IPS-20b (cell line): ENCODE measurements around the gene AJAP1.

ENCODE experiments used
- H3K27ac ChIP-seq: one replicate; pipeline ENCODE4 v1.5.1; 2013; ENCODE audit warnings: low read length
- H3K27me3 ChIP-seq: 2 replicates; pipeline ENCODE4 v1.6.1; 2013; ENCODE audit warnings: mild to moderate bottlenecking, low read length, inconsistent platforms; ENCODE audit not compliant: insufficient read depth
- H3K36me3 ChIP-seq: 2 replicates; pipeline ENCODE4 v1.6.1; 2013; ENCODE audit warnings: low read depth, mild to moderate bottlenecking, inconsistent platforms, low read length, moderate library complexity; ENCODE audit not compliant: insufficient read depth
- H3K4me1 ChIP-seq: 2 replicates; pipeline ENCODE4 v1.6.1; 2013; ENCODE audit warnings: mild to moderate bottlenecking, control low read depth, inconsistent platforms, low read length, moderate library complexity; ENCODE audit not compliant: insufficient read depth
- H3K4me3 ChIP-seq: 2 replicates; pipeline ENCODE4 v1.5.1; 2013; ENCODE audit warnings: mild to moderate bottlenecking, low read length, inconsistent platforms
- H3K9ac ChIP-seq: 2 replicates; pipeline ENCODE4 v1.6.1; 2013; ENCODE audit warnings: low read depth, mild to moderate bottlenecking, inconsistent platforms, low read length, moderate library complexity
- H3K9me3 ChIP-seq: 2 replicates; pipeline ENCODE4 v1.6.1; 2013; ENCODE audit warnings: mild to moderate bottlenecking, low read depth, low read length, inconsistent platforms; ENCODE audit not compliant: insufficient read depth

The AJAP1 gene

GRCh38 chr1:4634156-4634792, 20.1 kb upstream of the AJAP1 start:
- H3K27me3 ChIP-seq: no peaks in the 10 kb centered on the region
- H3K4me3 ChIP-seq: no peak overlapping the region
- H3K27ac ChIP-seq: no peak overlapping the region
- H3K9me3 ChIP-seq: no peaks in the 10 kb centered on the region
- peaks cover 6% of the 10 kb centered on the region; the same call in 1 of the 2 replicates for H3K4me1 ChIP-seq
- no peaks in the 10 kb centered on the region for H3K36me3 ChIP-seq
- no peak overlapping the region for H3K9ac ChIP-seq

DNA sequence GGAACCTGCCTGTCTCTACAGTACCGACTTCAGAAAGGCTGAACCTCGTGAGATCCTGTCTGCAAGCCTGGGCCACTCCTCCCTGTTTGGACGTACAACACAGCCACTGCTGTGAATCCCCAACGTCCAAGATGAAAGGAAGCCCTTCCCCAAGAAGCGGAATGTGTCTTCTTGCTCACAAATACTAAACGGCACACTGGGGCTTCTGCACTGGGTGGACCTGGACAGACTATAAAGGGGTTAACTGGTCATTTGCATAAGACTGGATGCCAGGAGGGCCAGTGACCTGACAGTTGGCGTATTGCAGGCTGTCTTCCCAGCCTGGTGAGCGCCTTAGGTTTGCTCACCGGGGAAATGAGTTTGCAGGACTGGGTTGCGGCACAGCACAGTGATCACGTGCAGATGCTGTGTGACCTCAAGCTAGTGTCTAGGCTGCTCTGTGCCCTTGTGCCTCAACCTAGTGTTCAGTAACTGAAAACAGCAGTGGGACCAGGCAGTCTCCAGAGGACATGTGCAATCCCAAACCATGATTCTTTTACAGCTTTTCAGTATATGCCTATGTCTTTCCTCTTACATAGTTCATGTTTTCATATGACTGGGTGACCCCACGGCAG, 19.5 kb upstream of the AJAP1 start:
- Histone ChIP-seq H3K36me3 (no peaks in the 10 kb centered on the region), H3K4me1 (peaks cover 6% of the 10 kb centered on the region; the same call in 1 of the 2 replicates), H3K9ac (no peak overlapping the region), H3K9me3 (no peaks in the 10 kb centered on the region), H3K4me3 (no peak overlapping the region), H3K27me3 (no peaks in the 10 kb centered on the region), H3K27ac (no peak overlapping the region)

GRCh38 chr1:4636186-4636585, 18.2 kb upstream of the AJAP1 start:
- H3K4me1 ChIP-seq: peaks cover 6% of the 10 kb centered on the region; the same call in 1 of the 2 replicates
- no peaks in the 10 kb centered on the region for H3K9me3 ChIP-seq
- no peak overlapping the region for H3K27ac ChIP-seq
- no peaks in the 10 kb centered on the region for H3K36me3 ChIP-seq
- no peak overlapping the region for H3K4me3 ChIP-seq
- H3K9ac ChIP-seq: no peak overlapping the region
- no peaks in the 10 kb centered on the region for H3K27me3 ChIP-seq

DNA sequence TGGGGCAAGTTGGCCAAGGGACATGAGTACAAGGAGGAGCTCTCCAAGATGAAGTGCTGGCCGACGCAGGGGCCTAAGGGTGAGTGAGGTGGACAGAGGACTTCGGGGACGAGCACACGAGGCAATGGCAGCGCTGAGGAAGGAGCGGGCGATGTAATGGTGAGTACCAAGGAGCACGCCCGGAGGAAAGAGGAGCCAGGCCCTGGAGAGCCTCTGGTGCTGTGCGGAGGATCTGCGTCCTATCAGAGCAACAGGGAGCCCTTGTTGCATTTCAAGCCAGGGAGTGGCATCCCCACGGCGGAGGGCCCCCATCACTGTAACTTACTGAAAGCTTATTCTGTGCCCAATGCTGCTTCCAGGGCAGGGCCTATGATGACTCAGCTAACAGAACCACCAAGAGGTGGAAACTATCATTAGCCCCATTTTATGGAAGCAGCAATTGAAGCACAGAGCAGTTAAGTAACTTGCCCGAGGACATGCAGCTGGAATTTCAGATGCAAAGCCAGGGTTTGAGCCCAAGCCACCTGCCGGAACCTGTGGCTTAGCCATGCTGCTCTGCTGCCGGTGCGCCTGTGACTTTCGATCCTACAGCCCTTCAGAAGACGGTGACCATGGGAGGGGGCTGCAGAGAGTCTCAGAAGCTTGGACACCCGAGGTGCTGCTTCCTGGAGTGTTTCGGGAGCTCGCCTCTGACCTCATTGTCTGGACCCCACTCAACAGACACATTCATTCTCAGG, 17.6 kb upstream of the AJAP1 start:
- no peaks in the 10 kb centered on the region for H3K27me3 ChIP-seq
- H3K4me3 ChIP-seq: no peak overlapping the region
- H3K4me1 ChIP-seq: peaks cover 6% of the 10 kb centered on the region; the same call in 1 of the 2 replicates
- no peaks in the 10 kb centered on the region for H3K36me3 ChIP-seq
- no peak overlapping the region for H3K9ac ChIP-seq
- no peak overlapping the region for H3K27ac ChIP-seq
- H3K9me3 ChIP-seq: no peaks in the 10 kb centered on the region

DNA sequence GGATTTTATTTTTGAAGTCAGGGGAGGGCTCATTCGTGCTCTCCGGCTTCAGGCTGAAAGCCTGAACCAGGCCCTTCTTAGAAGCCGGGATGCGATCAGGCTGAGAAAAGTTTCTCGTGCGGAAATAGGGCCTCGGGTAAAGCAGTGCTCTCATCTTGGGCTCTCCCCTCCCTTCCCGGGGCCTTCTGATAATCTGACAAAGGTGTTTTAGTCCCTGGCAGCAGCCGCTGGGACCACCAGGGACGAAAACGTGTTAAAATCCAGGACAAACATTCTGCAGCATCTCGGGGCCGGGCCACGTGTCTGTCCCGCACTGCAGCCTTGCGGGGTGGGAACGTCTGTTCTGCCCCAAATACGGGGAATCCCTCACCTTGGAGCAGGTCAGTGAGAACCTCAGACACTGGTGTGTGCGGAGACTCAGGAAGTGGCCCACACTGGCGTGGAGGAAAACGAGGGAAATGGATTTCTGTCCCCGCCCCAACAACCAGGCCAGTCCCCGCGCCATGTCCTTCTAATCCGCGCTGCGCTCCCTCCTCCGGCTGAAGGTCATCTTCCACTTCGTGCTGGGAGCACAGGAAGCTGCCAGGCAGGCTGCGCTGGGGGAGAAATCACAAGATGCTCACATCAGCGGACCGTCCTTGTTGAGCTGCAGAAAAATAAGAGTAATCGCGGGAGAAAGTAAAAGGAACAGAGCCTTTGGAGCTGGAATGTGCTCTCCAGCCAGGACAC, 16.6 kb upstream of the AJAP1 start:
- H3K27ac ChIP-seq: no peak overlapping the region
- H3K36me3 ChIP-seq: no peaks in the 10 kb centered on the region
- H3K9ac ChIP-seq: no peak overlapping the region
- H3K9me3 ChIP-seq: no peaks in the 10 kb centered on the region
- peaks cover 6% of the 10 kb centered on the region; the same call in 1 of the 2 replicates for H3K4me1 ChIP-seq
- no peaks in the 10 kb centered on the region for H3K27me3 ChIP-seq
- H3K4me3 ChIP-seq: no peak overlapping the region

- H3K9me3 ChIP-seq: no peaks in the 10 kb centered on the region
Measured at GRCh38 chr1:4638345-4638729, 16.1 kb upstream of the AJAP1 start.

DNA sequence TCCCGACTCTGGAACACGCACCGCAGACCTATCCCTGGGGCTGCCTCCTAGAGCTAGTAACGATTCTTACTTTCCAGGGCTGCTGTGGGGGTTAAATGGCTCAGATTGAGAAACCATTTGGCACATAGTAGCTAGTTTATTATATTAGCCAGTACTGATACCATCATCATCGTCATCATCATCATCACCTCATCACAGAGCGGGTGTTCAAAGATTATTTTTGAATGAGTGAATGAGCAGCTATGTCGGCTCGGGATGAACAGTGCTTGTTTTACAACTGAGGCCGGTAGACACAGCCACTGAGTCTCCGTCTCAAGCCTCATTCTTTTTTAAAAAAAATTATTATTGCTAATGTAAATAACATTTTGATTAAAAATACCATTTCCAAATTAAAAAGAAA, 13.5 kb upstream of the AJAP1 start:
- Histone ChIP-seq H3K9ac (no peak overlapping the region), H3K27ac (no peak overlapping the region), H3K36me3 (no peaks in the 10 kb centered on the region), H3K27me3 (no peaks in the 10 kb centered on the region), H3K4me1 (no peaks in the 10 kb centered on the region), H3K9me3 (no peaks in the 10 kb centered on the region), H3K4me3 (no peak overlapping the region)

More at GRCh38 chr1:4638345-4638729, 16.1 kb upstream of the AJAP1 start:
- no peak overlapping the region for H3K4me3 ChIP-seq
- no peak overlapping the region for H3K27ac ChIP-seq
- no peak overlapping the region for H3K9ac ChIP-seq
- H3K4me1 ChIP-seq: peaks cover 6% of the 10 kb centered on the region; the same call in 1 of the 2 replicates
- no peaks in the 10 kb centered on the region for H3K27me3 ChIP-seq
- H3K36me3 ChIP-seq: no peaks in the 10 kb centered on the region

DNA sequence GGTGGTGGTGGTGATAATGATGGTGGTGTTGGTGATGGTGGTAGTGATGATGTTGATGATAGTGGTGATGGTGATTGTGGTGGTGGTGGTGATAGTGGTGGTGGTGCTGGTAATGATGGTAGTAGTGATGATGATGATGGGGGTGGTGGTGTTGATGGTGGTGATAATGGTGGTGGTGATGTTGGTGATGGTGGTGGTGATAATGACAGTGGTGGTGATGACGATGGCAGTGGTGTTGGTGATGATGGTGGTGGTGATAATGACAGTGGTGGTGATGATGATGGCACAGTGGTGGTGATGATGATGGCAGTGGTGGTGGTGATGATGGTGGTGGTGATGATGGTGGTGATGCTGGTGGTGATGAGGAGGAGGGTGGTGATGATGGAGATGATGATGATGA, 7.0 kb upstream of the AJAP1 start:
- Histone ChIP-seq H3K36me3 (no peaks in the 10 kb centered on the region), H3K27me3 (peaks cover 24% of the 10 kb centered on the region), H3K9ac (no peak overlapping the region), H3K4me3 (no peak overlapping the region), H3K4me1 (peaks cover 17% of the 10 kb centered on the region), H3K27ac (no peak overlapping the region), H3K9me3 (no peaks in the 10 kb centered on the region)

DNA sequence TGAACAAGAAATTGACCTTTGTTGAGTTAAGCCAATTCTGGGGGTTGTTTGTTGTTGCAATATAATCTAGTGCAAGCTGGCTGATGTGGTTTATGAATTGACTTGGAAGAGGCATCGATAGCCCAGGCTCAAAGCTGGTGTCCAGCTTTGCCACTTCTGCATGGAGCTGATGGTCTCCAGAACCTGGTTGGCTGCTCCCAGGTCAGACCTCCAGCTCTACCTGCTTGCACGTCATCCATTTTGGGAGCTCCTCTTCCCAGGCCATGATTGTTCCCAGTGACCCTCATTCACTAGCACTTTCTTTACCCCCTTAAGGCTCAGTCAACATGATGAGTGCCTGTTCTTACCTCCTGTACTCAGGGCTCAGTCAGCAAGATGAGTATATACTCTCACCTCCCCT, 5.8 kb upstream of the AJAP1 start:
- Histone ChIP-seq H3K9me3 (no peaks in the 10 kb centered on the region), H3K9ac (no peak overlapping the region), H3K4me1 (peaks cover 17% of the 10 kb centered on the region), H3K36me3 (no peaks in the 10 kb centered on the region), H3K4me3 (no peak overlapping the region), H3K27ac (no peak overlapping the region), H3K27me3 (peaks cover 37% of the 10 kb centered on the region)

GRCh38 chr1:4650481-4650880, 3.9 kb upstream of the AJAP1 start:
- Histone ChIP-seq H3K9ac (no peak overlapping the region), H3K36me3 (no peaks in the 10 kb centered on the region), H3K9me3 (no peaks in the 10 kb centered on the region), H3K27me3 (peaks cover 53% of the 10 kb centered on the region), H3K4me1 (peaks cover 17% of the 10 kb centered on the region), H3K27ac (no peak overlapping the region), H3K4me3 (peak overlapping the region; percentile 18; the same call in 1 of the 2 replicates)

GRCh38 chr1:4650981-4651380, 3.4 kb upstream of the AJAP1 start:
- Histone ChIP-seq H3K36me3 (no peaks in the 10 kb centered on the region), H3K9me3 (no peaks in the 10 kb centered on the region), H3K4me1 (peaks cover 17% of the 10 kb centered on the region), H3K27me3 (peaks cover 57% of the 10 kb centered on the region), H3K4me3 (peak overlapping the region; percentile 18), H3K9ac (no peak overlapping the region), H3K27ac (no peak overlapping the region)
